Osteoblast (primary cell): ENCODE data around the gene FAM13A. TPM values are rescaled to one million over a fixed set of nuclear protein-coding genes. Genes with fewer than 3 reads are reported as not detected.

Source experiments
- DNase-seq: peaks from one replicate; pipeline ENCODE4 v3.0.0; 2011; ENCODE audit warnings: low spot score, mixed read lengths; ENCODE audit not compliant: insufficient read length; ENCODE audit errors: missing footprints
- H2AFZ ChIP-seq: 2 replicates; pipeline ENCODE4 v1.6.0; 2011; ENCODE audit warnings: mild to moderate bottlenecking, low read length
- H3K27ac ChIP-seq: 2 replicates; pipeline ENCODE4 v1.5.1; 2011; ENCODE audit warnings: mild to moderate bottlenecking, low read depth, low read length, moderate library complexity
- H3K27me3 ChIP-seq: 2 replicates; pipeline ENCODE4 v1.6.0; 2012; ENCODE audit warnings: mild to moderate bottlenecking, control low read depth, inconsistent platforms, low read length, moderate library complexity; ENCODE audit not compliant: insufficient read depth
- H3K36me3 ChIP-seq: 2 replicates; pipeline ENCODE4 v1.5.1; 2011; ENCODE audit warnings: mild to moderate bottlenecking, low read length, control low read depth, moderate library complexity; ENCODE audit not compliant: insufficient read depth
- H3K4me1 ChIP-seq: 2 replicates; pipeline ENCODE4 v1.5.1; 2011; ENCODE audit warnings: mild to moderate bottlenecking, low read length, control low read depth, moderate library complexity; ENCODE audit not compliant: insufficient read depth
- H3K4me2 ChIP-seq: 2 replicates; pipeline ENCODE4 v1.6.0; 2011; ENCODE audit warnings: mild to moderate bottlenecking, low read length; ENCODE audit not compliant: insufficient read depth
- H3K4me3 ChIP-seq: fragments of 200-600 bp; sonication (generic); 3 replicates; pipeline ENCODE4 v1.5.1; 2012; ENCODE audit warnings: mild to moderate bottlenecking, low read length, inconsistent platforms; ENCODE audit not compliant: insufficient read depth
- H3K79me2 ChIP-seq: 2 replicates; pipeline ENCODE4 v1.6.0; 2012; ENCODE audit warnings: mild to moderate bottlenecking, low read length, control low read depth, inconsistent platforms; ENCODE audit not compliant: insufficient read depth
- H3K9me3 ChIP-seq: 2 replicates; pipeline ENCODE4 v1.5.1; 2011; ENCODE audit warnings: low read depth, low read length, control low read depth
- H4K20me1 ChIP-seq: 2 replicates; pipeline ENCODE4 v1.6.0; 2012; ENCODE audit warnings: mild to moderate bottlenecking, low read length, control low read depth; ENCODE audit not compliant: insufficient read depth
- CTCF ChIP-seq: IDR thresholded peaks from 2 replicates; pipeline ENCODE4 v1.5.1; 2011; ENCODE audit warnings: mild to moderate bottlenecking, low read depth, low read length, moderate library complexity; ENCODE audit errors: extremely low read depth
- total RNA-seq: library from RNA; depleted of rRNA; stranded (reverse); fragments of >200 nt; gene quantifications from 2 replicates; pipeline ENCODE4 v1.2.3, GENCODE V29; 2012

The FAM13A gene
- total RNA-seq, 1 donor: 18.8 TPM

DNA sequence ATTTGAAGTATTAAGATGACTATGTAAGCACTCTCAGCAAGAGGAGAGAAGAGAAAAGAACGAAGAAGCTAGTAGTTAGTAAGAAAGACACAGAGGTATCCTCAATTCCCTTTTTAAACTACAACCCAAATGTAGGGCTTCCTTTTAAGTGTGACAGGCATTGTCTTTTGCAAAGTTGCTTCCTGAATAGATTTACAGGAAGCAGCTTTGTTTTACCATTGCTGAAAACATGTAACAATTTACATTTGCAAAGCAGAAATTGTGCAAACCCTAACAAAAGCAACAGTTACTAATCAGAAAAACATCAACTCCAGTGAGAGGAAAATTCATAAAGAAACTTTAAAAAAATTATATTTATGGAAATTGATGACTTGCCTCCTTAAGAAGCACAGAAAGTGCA, 96.4 kb downstream of the FAM13A start:
- Histone ChIP-seq H3K27ac (no peak overlapping the region), H3K4me1 (peaks cover 10% of the 10 kb centered on the region), H2AFZ (no peak overlapping the region), H4K20me1 (no peaks in the 10 kb centered on the region), H3K9me3 (no peaks in the 10 kb centered on the region), H3K4me3 (no peak overlapping the region), H3K27me3 (no peaks in the 10 kb centered on the region), H3K36me3 (no peaks in the 10 kb centered on the region), H3K4me2 (no peak overlapping the region), H3K79me2 (no peaks in the 10 kb centered on the region)
- DNase-seq: no peak
- TF ChIP-seq CTCF: no peak

DNA sequence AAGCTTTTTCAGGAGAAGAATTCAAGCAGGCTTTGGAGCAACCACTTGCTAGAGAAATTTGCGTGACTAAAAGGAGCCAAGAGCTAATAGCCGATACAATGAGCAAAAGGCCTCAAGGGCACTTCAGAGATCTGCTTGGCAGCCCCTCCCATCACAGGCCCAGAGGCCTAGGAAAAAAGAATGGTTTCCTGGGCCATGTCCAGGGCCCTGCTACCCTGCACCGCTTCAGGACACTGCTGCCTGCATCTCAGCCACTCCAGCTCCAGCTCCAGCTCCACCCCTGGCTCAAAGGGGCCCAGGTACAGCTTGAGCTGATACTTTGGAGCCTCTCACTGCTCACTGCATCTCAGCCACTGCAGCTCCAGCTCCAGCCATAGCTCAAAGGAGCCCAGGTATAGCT, 98.9 kb downstream of the FAM13A start:
- Histone ChIP-seq H3K4me3 (no peak overlapping the region), H3K4me1 (no peaks in the 10 kb centered on the region), H3K79me2 (no peaks in the 10 kb centered on the region), H3K36me3 (no peaks in the 10 kb centered on the region), H3K27ac (no peak overlapping the region), H3K27me3 (no peaks in the 10 kb centered on the region), H2AFZ (no peak overlapping the region), H4K20me1 (no peaks in the 10 kb centered on the region), H3K4me2 (no peak overlapping the region), H3K9me3 (no peaks in the 10 kb centered on the region)
- TF ChIP-seq CTCF: no peak
- no peak for DNase-seq

- no peaks in the 10 kb centered on the region for H3K27me3 ChIP-seq
- DNase-seq: no peak
- no peak overlapping the region for H3K4me2 ChIP-seq
- H4K20me1 ChIP-seq: no peaks in the 10 kb centered on the region
- H3K9me3 ChIP-seq: no peaks in the 10 kb centered on the region
- no peaks in the 10 kb centered on the region for H3K36me3 ChIP-seq
- H3K79me2 ChIP-seq: no peaks in the 10 kb centered on the region
- no peak overlapping the region for H3K27ac ChIP-seq
- H3K4me3 ChIP-seq: no peak overlapping the region
- TF ChIP-seq CTCF: no peak
- no peak overlapping the region for H2AFZ ChIP-seq
- H3K4me1 ChIP-seq: no peaks in the 10 kb centered on the region
Measured at GRCh38 chr4:88957570-88957969, 99.4 kb downstream of the FAM13A start.

- TF ChIP-seq CTCF: no peak
- no peak overlapping the region for H3K4me2 ChIP-seq
- no peak overlapping the region for H2AFZ ChIP-seq
- H3K4me1 ChIP-seq: no peaks in the 10 kb centered on the region
- H3K79me2 ChIP-seq: no peaks in the 10 kb centered on the region
- no peak for DNase-seq
- no peaks in the 10 kb centered on the region for H3K27me3 ChIP-seq
- H4K20me1 ChIP-seq: no peaks in the 10 kb centered on the region
- no peak overlapping the region for H3K27ac ChIP-seq
- no peaks in the 10 kb centered on the region for H3K36me3 ChIP-seq
- H3K9me3 ChIP-seq: no peaks in the 10 kb centered on the region
- no peak overlapping the region for H3K4me3 ChIP-seq
Measured at GRCh38 chr4:88955580-88956380, 101.2 kb downstream of the FAM13A start.
